SK-N-SH treated with all-trans-retinoic acid at 6 μM for 48 hours (cell line): Measurements from ENCODE around the gene LTF.

Source experiments
- ESRRG ChIP-seq: fragments of 250-450 bp; sonication (Bioruptor Pico); IDR thresholded peaks from 2 replicates; pipeline ENCODE4 v1.6.1; 2021; ENCODE audit warnings: mild to moderate bottlenecking
- PATZ1 ChIP-seq: fragments of 250-450 bp; sonication (Bioruptor Pico); IDR thresholded peaks from 2 replicates; pipeline ENCODE4 v1.8.0; 2020; ENCODE audit warnings: mild to moderate bottlenecking, moderate library complexity, borderline replicate concordance

- TF ChIP-seq ESRRG (CRISPR knock-in tag) (no peak), PATZ1 (CRISPR knock-in tag) (no peak)
These were observed 35.5 kb downstream of the LTF start for GRCh38 chr3:46429250-46429649.
